ENCODE measurements around the gene LCE1F.

- TF ChIP-seq TAF1 (IDR thresholded peaks at IDR 0.05; ENCODE audit: borderline replicate concordance, insufficient read depth, low read length) (no peak), POLR2AphosphoS5 (IDR thresholded peaks at IDR 0.05; ENCODE audit: low read depth, low read length) (no peak)
These were observed 2.7 kb downstream of the LCE1F start for GRCh38 chr1:152777510-152778137.
